HG02885 (cell line): ENCODE results near the gene MTHFSD.
"Not testable (repeated sequence)": the region's sequence is repeated elsewhere in the genome, so short reads cannot be mapped to it uniquely, and the experiment has no call there.

Source experiments
- ATAC-seq: cut with Tn5 transposase; IDR thresholded peaks from one replicate; pipeline ENCODE4 v1.9.1; 2021; ENCODE audit warnings: mild to moderate bottlenecking; ENCODE audit not compliant: unreplicated experiment, poor library complexity

MTHFSD gene, protein sequence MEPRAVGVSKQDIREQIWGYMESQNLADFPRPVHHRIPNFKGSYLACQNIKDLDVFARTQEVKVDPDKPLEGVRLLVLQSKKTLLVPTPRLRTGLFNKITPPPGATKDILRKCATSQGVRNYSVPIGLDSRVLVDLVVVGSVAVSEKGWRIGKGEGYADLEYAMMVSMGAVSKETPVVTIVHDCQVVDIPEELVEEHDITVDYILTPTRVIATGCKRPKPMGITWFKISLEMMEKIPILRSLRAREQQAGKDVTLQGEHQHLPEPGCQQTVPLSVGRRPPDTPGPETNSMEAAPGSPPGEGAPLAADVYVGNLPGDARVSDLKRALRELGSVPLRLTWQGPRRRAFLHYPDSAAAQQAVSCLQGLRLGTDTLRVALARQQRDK

GRCh38 chr16:86554917-86555703 is at the start of gene MTHFSD:
Gene MTHFSD, minus strand, starts transcription at chr16:86555235. Its CDS starts 51 bp downstream, at chr16:86555184.
- peak; percentile 92 for ATAC-seq

DNA sequence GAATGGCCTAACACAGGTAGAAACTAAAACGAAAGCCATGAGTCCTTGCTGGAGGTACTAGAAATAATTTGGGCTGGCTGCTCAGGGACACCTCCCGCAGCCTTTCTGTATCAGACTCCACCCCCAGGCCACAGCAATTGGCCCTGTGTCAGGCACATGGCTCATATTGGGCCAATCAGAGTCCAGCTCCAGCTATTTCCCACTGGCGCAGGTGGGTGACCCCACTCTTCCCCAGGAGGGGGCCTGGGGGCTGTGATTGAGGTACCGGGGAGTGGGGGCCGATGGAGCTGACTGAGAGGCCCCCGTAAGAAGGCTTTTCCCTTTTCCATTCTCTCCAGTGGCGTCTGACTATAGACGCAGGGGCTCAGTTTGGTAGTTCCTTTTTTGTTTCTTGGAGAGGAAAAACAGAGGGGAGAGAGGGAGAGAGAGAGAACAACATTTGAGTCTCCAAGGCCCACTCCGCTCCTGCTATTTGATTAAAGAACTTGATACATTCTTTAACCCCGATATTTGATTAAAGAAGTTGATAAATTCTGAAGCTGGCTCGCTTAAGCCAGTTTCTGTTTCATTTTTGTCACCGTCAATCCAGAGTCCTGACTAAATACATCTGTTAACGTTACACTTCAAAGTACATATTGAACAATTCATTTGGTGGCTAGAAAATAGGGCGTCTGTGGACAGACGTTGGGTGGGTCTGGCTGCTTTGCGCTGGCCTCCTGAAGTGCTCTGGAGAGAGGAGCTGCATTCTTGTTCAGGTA is 49.6 kb upstream of the MTHFSD start:
- no peak for ATAC-seq

DNA sequence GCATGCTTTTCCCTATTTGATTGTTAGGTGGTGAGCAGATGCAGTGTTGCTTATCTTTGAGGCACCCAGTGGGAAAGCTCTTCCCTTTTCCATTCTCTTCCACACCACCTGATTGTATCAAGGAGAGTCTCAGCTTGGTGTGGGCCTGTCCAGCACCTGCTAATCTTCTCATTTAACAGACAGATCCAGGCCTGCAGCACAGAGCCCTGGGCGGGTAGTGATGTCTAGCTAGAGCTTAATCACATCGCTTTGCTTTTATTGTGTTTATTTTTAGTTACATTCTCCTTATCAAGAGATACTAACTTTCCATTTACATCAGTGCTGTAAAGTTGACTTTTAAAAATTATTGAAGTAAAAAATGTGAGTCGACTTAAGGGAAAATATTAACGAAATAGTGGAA is 47.5 kb upstream of the MTHFSD start:
- no peak for ATAC-seq

GRCh38 chr16:86601356-86601755 is 46.3 kb upstream of the MTHFSD start:
- ATAC-seq, result no peak

GRCh38 chr16:86598607-86599565 is 43.9 kb upstream of the MTHFSD start:
- ATAC-seq, result no peak

DNA sequence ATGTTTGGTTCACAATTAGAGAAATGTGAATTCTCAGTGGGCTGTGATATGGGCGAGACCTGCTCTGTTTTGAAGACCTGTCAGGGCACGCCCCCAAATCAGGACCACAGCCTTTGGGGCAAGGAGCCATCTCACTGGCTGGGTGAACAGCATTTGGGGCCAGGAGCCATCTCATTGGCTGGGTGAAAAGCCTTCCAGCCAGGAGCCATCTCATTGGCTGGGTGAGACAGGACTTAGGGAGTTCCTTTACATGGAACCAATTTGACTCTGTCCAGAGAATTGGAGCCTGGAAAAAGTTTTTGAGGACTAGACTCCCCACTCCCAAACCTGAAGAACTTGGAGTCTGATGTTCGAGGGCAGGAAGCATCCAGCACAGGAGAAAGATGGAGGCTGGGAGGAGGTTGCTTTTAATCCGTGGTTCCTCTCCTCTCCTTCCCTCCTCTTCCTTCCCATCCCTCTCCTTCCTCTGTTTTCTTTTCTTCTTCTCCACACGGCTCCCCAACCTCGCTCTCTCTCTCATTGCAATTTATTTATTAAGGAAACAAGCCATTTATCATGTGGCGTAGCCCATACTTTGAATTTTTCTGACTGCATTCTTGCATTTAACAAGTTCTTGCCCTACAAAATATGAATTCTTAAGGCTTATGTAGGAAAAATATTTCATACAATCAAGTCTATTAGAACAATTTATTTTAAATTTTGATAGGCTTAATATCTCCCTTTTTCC is 43.0 kb upstream of the MTHFSD start:
- ATAC-seq, result no peak

DNA sequence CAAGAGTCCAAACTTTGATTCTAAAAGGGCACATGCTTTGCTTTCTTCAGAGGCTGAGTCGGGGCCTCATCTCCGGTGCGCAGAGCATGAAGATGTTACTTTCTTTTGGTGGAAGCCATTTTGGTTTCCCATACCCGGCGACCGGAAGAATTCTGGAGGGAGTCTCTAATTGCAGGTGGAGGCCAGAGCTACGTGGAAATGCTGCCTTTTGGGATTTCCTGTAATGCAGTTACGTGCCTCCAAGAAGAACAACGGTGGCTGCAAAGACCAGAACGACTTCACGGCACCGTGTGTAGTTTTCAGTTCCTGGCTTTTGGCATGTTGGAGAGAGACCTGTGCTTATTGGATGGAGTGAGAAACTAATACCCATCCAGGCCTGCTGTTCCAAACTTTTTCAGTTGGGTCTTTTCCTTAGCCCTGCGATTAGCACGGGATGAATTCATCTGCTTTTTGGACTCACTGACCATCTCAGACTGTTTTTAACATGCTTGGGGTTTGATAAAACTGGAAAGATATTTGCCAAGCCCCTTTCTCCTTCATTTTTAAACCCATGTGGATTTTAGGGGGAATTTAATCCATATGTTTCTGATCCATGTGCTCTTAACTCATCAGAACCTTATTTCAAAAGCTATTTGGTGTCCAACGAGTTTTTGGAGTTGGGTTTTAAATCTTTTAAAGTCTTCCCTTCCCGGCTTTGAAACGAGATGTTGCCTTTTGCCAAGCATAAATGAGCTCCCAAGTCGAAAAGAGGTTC is 42.3 kb upstream of the MTHFSD start:
- ATAC-seq, result no peak

GRCh38 chr16:86595983-86596605 is 41.1 kb upstream of the MTHFSD start:
- ATAC-seq, result no peak

GRCh38 chr16:86594721-86595120 is 39.7 kb upstream of the MTHFSD start:
- ATAC-seq, result no peak

- no peak for ATAC-seq
These were observed 39.0 kb upstream of the MTHFSD start for GRCh38 chr16:86593913-86594620.

DNA sequence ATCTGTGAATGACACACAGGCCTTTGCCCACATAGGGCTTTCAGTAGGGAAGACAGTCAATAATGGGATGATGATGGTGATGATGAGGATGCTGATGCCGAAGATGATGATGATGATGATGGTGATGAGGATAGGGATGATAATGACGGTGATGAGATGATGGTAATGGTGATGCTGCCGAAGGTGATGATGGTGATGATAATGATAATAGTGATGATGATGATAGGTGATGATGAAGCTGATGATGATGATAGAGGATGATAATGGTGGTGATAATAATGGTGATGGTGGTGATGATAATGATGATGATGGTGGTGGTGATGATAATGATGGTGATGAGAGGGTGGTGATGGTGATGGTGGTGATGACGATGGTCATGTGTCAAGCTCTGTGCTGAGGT is 36.2 kb upstream of the MTHFSD start:
- ATAC-seq, result no peak

DNA sequence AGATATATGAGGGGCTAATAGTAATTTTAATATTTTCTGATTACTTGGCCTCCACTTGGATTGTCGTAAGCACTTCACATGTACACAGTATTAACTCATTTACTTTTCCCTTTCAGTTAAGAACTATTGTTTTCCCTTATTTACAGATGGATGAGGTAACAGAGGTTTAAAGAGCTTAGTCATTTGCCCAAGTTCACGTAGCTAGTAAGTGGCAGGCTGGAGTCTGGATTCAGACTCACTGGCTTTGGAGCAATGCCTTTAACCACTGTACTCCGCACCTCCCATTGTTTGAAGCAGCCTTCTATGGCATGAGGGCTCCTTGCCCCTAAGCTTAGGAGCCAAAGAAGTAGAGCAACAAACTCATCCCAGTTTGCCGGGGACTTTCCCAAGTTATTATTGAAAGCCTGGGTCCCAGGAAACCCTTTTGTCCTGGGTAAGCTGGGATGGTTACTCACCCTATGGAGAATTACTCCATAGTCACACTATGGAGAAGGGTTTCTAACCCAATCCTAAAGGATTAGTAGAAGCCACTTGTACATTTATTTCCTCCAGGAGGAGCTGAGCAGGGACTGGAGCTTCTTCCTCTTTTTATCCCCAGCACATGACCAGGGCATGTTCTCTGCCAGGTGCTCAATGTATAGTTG is 35.6 kb upstream of the MTHFSD start:
- ATAC-seq, result no peak

DNA sequence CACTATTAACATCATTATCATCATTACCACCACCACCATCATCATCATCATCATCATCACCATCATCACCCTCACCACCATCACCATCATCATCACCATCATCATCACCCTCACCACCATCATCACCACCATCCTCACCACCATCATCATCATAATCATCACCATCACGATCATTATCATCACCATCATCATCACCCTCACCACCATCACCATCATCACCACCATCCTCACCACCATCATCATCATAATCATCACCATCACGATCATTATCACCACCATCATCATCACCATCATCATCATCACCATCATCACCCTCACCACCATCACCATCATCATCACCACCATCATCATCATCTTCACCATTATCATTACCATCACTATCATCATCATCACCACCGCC is 32.9 kb upstream of the MTHFSD start:
- not testable (repeated sequence) for ATAC-seq

GRCh38 chr16:86587487-86587886 is 32.5 kb upstream of the MTHFSD start:
- ATAC-seq, result no peak

DNA sequence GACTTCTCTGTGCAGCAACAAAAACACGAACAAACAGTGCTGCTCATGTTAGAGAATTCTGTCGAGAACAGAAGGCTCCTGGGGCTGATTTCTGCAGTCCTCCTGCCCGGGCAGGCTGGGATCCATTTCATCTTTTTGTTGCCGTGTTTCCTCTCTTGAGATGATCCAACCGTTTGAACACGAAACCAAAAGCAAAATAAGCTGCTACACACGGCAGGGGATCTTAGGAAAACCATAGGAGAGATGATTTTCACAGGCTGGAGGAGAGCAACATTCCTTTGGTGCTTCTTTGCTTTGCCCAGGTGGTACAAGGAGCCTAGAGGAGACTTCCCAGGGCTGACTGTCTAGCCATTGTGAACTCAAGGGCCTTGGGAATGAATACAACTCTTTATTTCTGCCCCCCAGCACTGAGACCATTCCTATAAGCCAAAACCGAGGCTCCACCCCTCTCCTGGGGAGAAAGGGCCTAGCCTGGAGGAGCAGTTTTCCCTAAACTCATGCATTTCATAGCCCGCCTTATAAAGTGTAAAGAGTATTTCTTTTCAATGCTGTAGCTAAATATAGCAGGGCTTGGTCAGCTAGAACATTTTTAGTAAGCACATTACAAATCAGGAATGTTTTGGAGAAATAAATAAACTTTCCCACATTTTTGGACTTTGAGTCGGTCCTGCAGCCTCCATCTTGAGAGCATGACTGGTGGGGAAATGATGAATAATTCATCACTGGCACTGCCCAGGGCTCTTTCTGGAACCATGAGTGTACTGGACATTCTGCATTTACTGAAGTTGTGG is 31.0 kb upstream of the MTHFSD start:
- no peak for ATAC-seq
